Upper lobe of left lung (tissue), 6 donors: ENCODE data around the gene DKK3. TPM values are rescaled to one million over a fixed set of nuclear protein-coding genes. Genes with fewer than 3 reads are reported as not detected.
A peak's percentile ranks its signal among the peaks of the same experiment; 100 is the strongest.

Source experiments
- ATAC-seq, 2 donors: fragments of 200-7000 bp; cut with Tn5 transposase; one replicate each; pipeline ENCODE4 v1.9.1; 2022; ENCODE audit warnings: mild to moderate bottlenecking in 2 of 2, moderate library complexity in 2 of 2; ENCODE audit not compliant: low FRiP score in 2 of 2
- DNase-seq, 2 donors: peaks; one replicate each; pipeline ENCODE4 v3.0.0-alpha.2; 2019 to 2020
- H3K27ac ChIP-seq, 4 donors: fragments of 200-600 bp; sonication (generic); one replicate each; pipeline ENCODE4 v1.5.1; 2016 to 2019
- H3K27me3 ChIP-seq, 4 donors: fragments of 200-600 bp; sonication (generic); one replicate each; pipeline ENCODE4 v1.5.1; 2017 to 2019
- H3K36me3 ChIP-seq, 4 donors: fragments of 200-600 bp; sonication (generic); one replicate each; pipeline ENCODE4 v1.5.1; 2016 to 2019
- H3K4me1 ChIP-seq, 4 donors: fragments of 200-600 bp; sonication (generic); one replicate each; pipeline ENCODE4 v1.5.1; 2018 to 2019
- H3K4me3 ChIP-seq, 4 donors: fragments of 200-600 bp; sonication (generic); one replicate each; pipeline ENCODE4 v1.5.1; 2017 to 2019; ENCODE audit warnings: mild to moderate bottlenecking in 2 of 4, moderate library complexity in 1 of 4
- H3K9me3 ChIP-seq, 4 donors: fragments of 200-600 bp; sonication (generic); one replicate each; pipeline ENCODE4 v1.5.1; 2018 to 2019
- EP300 ChIP-seq, 4 donors: sonication (generic); formaldehyde crosslinking; IDR thresholded peaks; one replicate each; pipeline ENCODE4 v1.5.1; 2017; ENCODE audit warnings: antibody characterized with exemption in 4 of 4, control low read depth in 2 of 4
- POLR2A ChIP-seq, 4 donors: fragments of 450-650 bp; IDR thresholded peaks; one replicate each; pipeline ENCODE4 v1.5.1; 2016 to 2017; ENCODE audit warnings: antibody characterized with exemption in 4 of 4, mild to moderate bottlenecking in 2 of 4
- POLR2AphosphoS5 ChIP-seq, 2 donors: sonication (generic); formaldehyde crosslinking; IDR thresholded peaks; one replicate each; pipeline ENCODE4 v1.5.1; 2017; ENCODE audit warnings: antibody characterized with exemption in 2 of 2
- WGBS, 2 donors: methylation state at CpG; one replicate each; pipeline ENCODE4 v1.1.5; 2017 to 2018; 5-methylcytosine and 5-hydroxymethylcytosine counted together
- total RNA-seq, 6 donors: library from RNA; depleted of rRNA in 4 of 6; stranded (reverse); fragments of >200 nt in 4 of 6; gene quantifications; one replicate each; pipeline versions ENCODE4 v1.1.0 to v1.2.1, GENCODE V29; 2016 to 2021
- TF ChIP-seq, protein P1 (sequence below), 6 experiments: fragments of 450-650 bp in 4 of 6; fragments of 200-600 bp in 2 of 6; sonication (generic) in 2 of 6; IDR thresholded peaks; one replicate each; pipeline ENCODE4 v1.5.1; 2016 to 2019; ENCODE audit warnings: antibody characterized with exemption in 6 of 6
- donor health status: DM: no; HTN: no; CAD: no; lungs with moderate emphysema.
- donor health status: DM: no; HTN: yes; CAD: no; lungs with severe emphysema.

DKK3 gene
- total RNA-seq, 6 donors from 2014 or later = 50.3 to 162 (median 137) TPM

DNA sequence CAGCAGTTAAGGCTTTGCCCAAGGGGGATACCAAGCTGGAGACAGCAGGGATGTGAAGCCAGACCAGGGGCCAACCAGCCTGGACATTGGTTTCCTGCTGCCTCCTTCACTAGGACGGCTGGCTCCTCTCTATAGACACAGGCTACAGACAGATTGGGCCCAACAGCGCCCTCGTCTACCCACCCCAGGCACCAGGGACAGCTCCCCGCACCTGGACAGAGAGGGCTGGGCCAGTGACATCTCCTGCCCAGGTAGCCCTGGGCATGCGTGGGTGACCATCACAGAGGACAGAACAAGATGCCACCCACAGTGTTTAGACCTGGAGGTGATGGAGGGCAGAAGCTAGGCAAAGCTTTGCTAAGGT, 1.2 kb downstream of the DKK3 start:
- H3K4me3 ChIP-seq = peak overlapping the region in 3 of 4 donors; percentile 52 to 59 (median 55)
- 83% methylated on average over 5 of the region's 5 CpGs; no CpG with 5 or more reads in 1 of the 2 donors for WGBS, 2 donors
- no peaks in the 10 kb centered on the region for H3K36me3 ChIP-seq

DNA sequence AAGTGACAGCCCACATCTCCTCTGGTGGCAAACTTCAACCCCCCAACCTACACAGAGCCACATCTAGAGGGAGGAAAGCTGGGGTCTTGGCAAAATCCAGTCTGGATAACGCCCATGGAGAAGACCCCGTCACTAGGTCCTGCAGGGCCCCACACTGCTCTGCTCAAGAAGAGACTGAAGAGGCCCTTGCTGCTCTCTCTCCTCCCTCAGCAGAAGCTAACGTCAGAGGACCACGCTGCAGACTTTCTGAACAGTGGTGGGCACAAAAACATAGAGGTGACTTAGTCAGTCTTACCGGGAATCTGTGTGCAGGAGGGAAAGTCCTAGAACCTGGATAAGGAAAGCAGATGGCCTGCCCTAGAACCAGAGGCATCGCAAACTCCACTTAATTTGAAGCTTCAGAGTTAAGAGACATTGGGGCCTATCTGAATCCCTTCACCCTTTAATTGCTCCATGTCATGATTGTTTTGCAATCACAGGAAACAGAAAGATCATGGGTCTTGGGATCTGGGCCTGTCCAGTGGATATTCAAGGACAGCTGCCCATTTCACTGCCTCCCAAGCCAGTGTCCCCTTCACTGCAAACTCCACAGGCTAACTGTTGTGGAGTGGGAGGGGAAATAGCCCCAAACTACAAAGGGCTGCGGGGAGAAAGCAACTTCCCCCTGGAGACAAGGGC, 1.7 kb downstream of the DKK3 start:
- DNase-seq = no peak
- H3K36me3 ChIP-seq = no peaks in the 10 kb centered on the region
- no peak for TF ChIP-seq POLR2AphosphoS5 (IDR thresholded peaks at IDR 0.05)
- TF ChIP-seq, protein P1, sequence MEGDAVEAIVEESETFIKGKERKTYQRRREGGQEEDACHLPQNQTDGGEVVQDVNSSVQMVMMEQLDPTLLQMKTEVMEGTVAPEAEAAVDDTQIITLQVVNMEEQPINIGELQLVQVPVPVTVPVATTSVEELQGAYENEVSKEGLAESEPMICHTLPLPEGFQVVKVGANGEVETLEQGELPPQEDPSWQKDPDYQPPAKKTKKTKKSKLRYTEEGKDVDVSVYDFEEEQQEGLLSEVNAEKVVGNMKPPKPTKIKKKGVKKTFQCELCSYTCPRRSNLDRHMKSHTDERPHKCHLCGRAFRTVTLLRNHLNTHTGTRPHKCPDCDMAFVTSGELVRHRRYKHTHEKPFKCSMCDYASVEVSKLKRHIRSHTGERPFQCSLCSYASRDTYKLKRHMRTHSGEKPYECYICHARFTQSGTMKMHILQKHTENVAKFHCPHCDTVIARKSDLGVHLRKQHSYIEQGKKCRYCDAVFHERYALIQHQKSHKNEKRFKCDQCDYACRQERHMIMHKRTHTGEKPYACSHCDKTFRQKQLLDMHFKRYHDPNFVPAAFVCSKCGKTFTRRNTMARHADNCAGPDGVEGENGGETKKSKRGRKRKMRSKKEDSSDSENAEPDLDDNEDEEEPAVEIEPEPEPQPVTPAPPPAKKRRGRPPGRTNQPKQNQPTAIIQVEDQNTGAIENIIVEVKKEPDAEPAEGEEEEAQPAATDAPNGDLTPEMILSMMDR (IDR thresholded peaks at IDR 0.05) = no peak
- no peak for TF ChIP-seq POLR2A (IDR thresholded peaks at IDR 0.05)
- TF ChIP-seq EP300 (IDR thresholded peaks at IDR 0.05) = no peak
- H3K4me1 ChIP-seq = peaks cover 9 to 22% (median 17%) of the 10 kb centered on the region in 4 donors
- peak overlapping the region; percentile 65 to 86 (median 80) for H3K27ac ChIP-seq
- 88 to 93% methylated on average over 4 to 7 of the region's 7 CpGs for WGBS, 2 donors
- no peaks in the 10 kb centered on the region for H3K9me3 ChIP-seq
- H3K4me3 ChIP-seq = peak overlapping the region in 2 of 4 donors; percentile 55 to 59
- H3K27me3 ChIP-seq = peaks cover 0 to 25% (median 13%) of the 10 kb centered on the region in 4 donors
- peak in 1 of 2 donors; percentile 15 for ATAC-seq

More for the DNA sequence above, 1.2 kb downstream of the DKK3 start:
- Histone ChIP-seq H3K27me3 (peaks cover 0 to 25% (median 13%) of the 10 kb centered on the region in 4 donors), H3K9me3 (no peaks in the 10 kb centered on the region), H3K27ac (peak overlapping the region; percentile 65 to 86 (median 80)), H3K4me1 (peaks cover 9 to 22% (median 17%) of the 10 kb centered on the region in 4 donors)
- TF ChIP-seq POLR2A (IDR thresholded peaks at IDR 0.05) (no peak), EP300 (IDR thresholded peaks at IDR 0.05) (no peak), POLR2AphosphoS5 (IDR thresholded peaks at IDR 0.05) (no peak)
- TF ChIP-seq, protein P1 (IDR thresholded peaks at IDR 0.05) = no peak
- ATAC-seq (no peak), DNase-seq (no peak)

DNA sequence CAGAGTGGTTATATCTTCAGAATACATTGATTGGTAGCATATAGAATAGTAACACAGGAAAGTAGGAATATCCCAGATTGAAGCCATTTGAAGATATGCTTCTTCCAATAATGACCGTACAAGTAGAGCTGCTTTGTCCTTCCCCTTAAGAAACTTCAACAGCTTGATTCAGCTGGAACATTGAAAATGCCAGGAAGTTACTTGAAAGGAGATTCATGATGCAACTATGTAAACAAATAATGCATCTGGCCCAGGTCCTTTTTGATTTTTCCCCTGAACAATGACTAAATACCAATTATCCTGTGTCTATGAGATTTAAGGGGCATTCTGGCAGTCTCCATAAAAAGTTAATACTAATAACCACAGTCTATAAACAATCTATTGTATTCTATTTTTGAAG, 3.0 kb downstream of the DKK3 start:
- WGBS, 2 donors = 38 to 43% methylated on average over 1 of the region's 1 CpG
- H3K27ac ChIP-seq = peak overlapping the region; percentile 2 to 86 (median 44)
- ATAC-seq = no peak

DNA sequence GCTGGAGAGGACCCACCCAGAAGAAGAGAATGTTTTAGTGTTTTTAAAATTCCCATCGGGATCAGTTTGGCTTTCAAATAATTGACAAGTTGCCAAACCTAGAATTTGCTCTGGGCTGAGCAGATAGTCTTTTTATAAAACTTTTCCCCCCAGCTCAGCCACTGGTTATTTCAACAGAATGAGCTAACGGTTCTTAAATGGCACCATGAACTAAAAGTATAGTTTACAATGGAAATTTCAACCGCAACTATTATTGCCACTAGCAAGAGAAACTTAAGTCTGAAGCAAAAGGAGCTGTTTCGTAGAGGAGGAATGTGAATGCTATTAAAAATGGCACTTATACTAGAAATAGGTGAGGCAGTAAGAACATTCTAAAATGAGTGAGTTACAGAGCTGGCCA, 3.4 kb downstream of the DKK3 start:
- H3K9me3 ChIP-seq = no peaks in the 10 kb centered on the region
- peaks cover 9 to 22% (median 17%) of the 10 kb centered on the region in 4 donors for H3K4me1 ChIP-seq
- H3K27ac ChIP-seq = peak overlapping the region; percentile 2 to 57 (median 35)
- 76 to 79% methylated on average over 4 of the region's 4 CpGs for WGBS, 2 donors
- H3K36me3 ChIP-seq = peaks cover 0 to 5% (median 0%) of the 10 kb centered on the region in 4 donors
- H3K4me3 ChIP-seq = no peak overlapping the region
- TF ChIP-seq POLR2A (IDR thresholded peaks at IDR 0.05) (no peak), EP300 (IDR thresholded peaks at IDR 0.05) (no peak), POLR2AphosphoS5 (IDR thresholded peaks at IDR 0.05) (no peak)
- TF ChIP-seq, protein P1 (IDR thresholded peaks at IDR 0.05) = no peak
- H3K27me3 ChIP-seq = peaks cover 0 to 25% (median 13%) of the 10 kb centered on the region in 4 donors
- DNase-seq = no peak
- ATAC-seq = no peak

More for the DNA sequence above, 3.0 kb downstream of the DKK3 start:
- H3K27me3 ChIP-seq = peaks cover 0 to 25% (median 13%) of the 10 kb centered on the region in 4 donors
- DNase-seq = no peak
- TF ChIP-seq POLR2A (IDR thresholded peaks at IDR 0.05) (no peak), EP300 (IDR thresholded peaks at IDR 0.05) (peak in 2 of 4 donors; percentile 16 to 52), POLR2AphosphoS5 (IDR thresholded peaks at IDR 0.05) (peak in 1 of 2 donors; percentile 60)
- TF ChIP-seq, protein P1 (IDR thresholded peaks at IDR 0.05) = no peak
- H3K9me3 ChIP-seq = no peaks in the 10 kb centered on the region
- H3K4me1 ChIP-seq = peaks cover 9 to 22% (median 17%) of the 10 kb centered on the region in 4 donors
- peaks cover 0 to 5% (median 0%) of the 10 kb centered on the region in 4 donors for H3K36me3 ChIP-seq
- H3K4me3 ChIP-seq = no peak overlapping the region
